HG03095 (cell line): ENCODE data around the gene CAPZA1.

Experiments
- ATAC-seq: cut with Tn5 transposase; IDR thresholded peaks from one replicate; pipeline ENCODE4 v1.9.1; 2021; ENCODE audit warnings: moderate library complexity; ENCODE audit not compliant: unreplicated experiment

Gene CAPZA1

GRCh38 chr1:112675728-112676381 lies 56.2 kb downstream of the CAPZA1 start:
- ATAC-seq, result no peak

- no peak for ATAC-seq
These were observed 56.9 kb downstream of the CAPZA1 start for GRCh38 chr1:112676543-112676942.

GRCh38 chr1:112677501-112677900 lies 57.9 kb downstream of the CAPZA1 start:
- ATAC-seq, result no peak

GRCh38 chr1:112678605-112679004 lies 59.0 kb downstream of the CAPZA1 start:
- ATAC-seq, result no peak

- ATAC-seq, result no peak
These were observed 66.3 kb downstream of the CAPZA1 start for GRCh38 chr1:112685913-112686312.

- ATAC-seq, result no peak
These were observed 66.8 kb downstream of the CAPZA1 start for GRCh38 chr1:112686417-112686816.

GRCh38 chr1:112686835-112687234 lies 67.2 kb downstream of the CAPZA1 start:
- ATAC-seq, result no peak

- ATAC-seq, result no peak
These were observed 67.7 kb downstream of the CAPZA1 start for GRCh38 chr1:112687361-112687760.

GRCh38 chr1:112687785-112688496 lies 68.3 kb downstream of the CAPZA1 start:
- ATAC-seq, result no peak

GRCh38 chr1:112688781-112689193 lies 69.2 kb downstream of the CAPZA1 start:
- ATAC-seq, result no peak

- ATAC-seq, result no peak
These were observed 69.7 kb downstream of the CAPZA1 start for GRCh38 chr1:112689196-112689841.

GRCh38 chr1:112689842-112690237 lies 70.2 kb downstream of the CAPZA1 start:
- ATAC-seq, result no peak

- no peak for ATAC-seq
These were observed 73.0 kb downstream of the CAPZA1 start for GRCh38 chr1:112692681-112693080.

GRCh38 chr1:112693821-112694220 lies 74.2 kb downstream of the CAPZA1 start:
- ATAC-seq, result no peak

GRCh38 chr1:112694363-112694929 lies 74.8 kb downstream of the CAPZA1 start:
- ATAC-seq, result no peak

- no peak for ATAC-seq
These were observed 75.6 kb downstream of the CAPZA1 start for GRCh38 chr1:112695276-112695675.

- ATAC-seq, result no peak
These were observed 77.1 kb downstream of the CAPZA1 start for GRCh38 chr1:112696578-112697314.

- ATAC-seq, result no peak
These were observed 78.2 kb downstream of the CAPZA1 start for GRCh38 chr1:112697781-112698201.

GRCh38 chr1:112698366-112699310 lies 79.0 kb downstream of the CAPZA1 start:
- ATAC-seq, result no peak
